ENCODE data around the gene POMGNT2.

- TF ChIP-seq CTCF (IDR thresholded peaks at IDR 0.05) (no peak), EZH2 (IDR thresholded peaks at IDR 0.05; ENCODE audit: borderline replicate concordance, insufficient read depth, low read depth, low read length, poor library complexity, severe bottlenecking) (no peak)
Measured at GRCh38 chr3:43105596-43106292, at the start of gene POMGNT2.
